ENCODE measurements around the gene SREBF2. TPM values are rescaled to one million over a fixed set of nuclear protein-coding genes. Genes with fewer than 3 reads are reported as not detected.

The SREBF2 gene
- total RNA-seq, 1 experiment from 2014 or later, result 129 TPM

- DNase-seq (ENCODE audit: low read depth, low spot score) (no peak), ATAC-seq (no peak)
- no peak overlapping the region for H2AFZ ChIP-seq (ENCODE audit: low read depth, low read length, poor library complexity, severe bottlenecking)
- intact Hi-C loops (cut with micrococcal nuclease), result no loop called here
- no peak overlapping the region for H3K9ac ChIP-seq (ENCODE audit: low read length)
- H3K9me3 ChIP-seq (ENCODE audit: control insufficient read depth in 1 of 2, insufficient read depth in 1 of 2, low read depth in 1 of 2, low read length in 2 of 2), result no peaks in the 10 kb centered on the region
- H3K4me1 ChIP-seq (ENCODE audit: control insufficient read depth in 1 of 2, insufficient read depth in 2 of 2, low read length in 2 of 2), result no peaks in the 10 kb centered on the region; a peak in 1 of 4 replicates
- H4K20me1 ChIP-seq (ENCODE audit: insufficient read depth), result no peaks in the 10 kb centered on the region
- H3K79me2 ChIP-seq (ENCODE audit: insufficient read depth, low read length), result no peaks in the 10 kb centered on the region
- POLR2A ChIA-PET, result no interaction called here
- CTCF ChIA-PET, result no interaction called here
- no peak for TF ChIP-seq ATF3 (IDR thresholded peaks at IDR 0.05)
- no peak for TF ChIP-seq ZFX (IDR thresholded peaks at IDR 0.05)
- TF ChIP-seq MAX (IDR thresholded peaks at IDR 0.05), result no peak
- TF ChIP-seq CTCF (IDR thresholded peaks at IDR 0.05 in 2 of 3, conservative IDR thresholded peaks at IDR 0.05 in 1 of 3; ENCODE audit: borderline replicate concordance in 1 of 3, insufficient read depth in 1 of 3, low read depth in 2 of 3, low read length in 2 of 3), result no peak
- TF ChIP-seq SIN3A (IDR thresholded peaks at IDR 0.05; ENCODE audit: low read depth), result no peak
- no peak for TF ChIP-seq EGR1 (IDR thresholded peaks at IDR 0.05; ENCODE audit: low read depth)
- no peak for TF ChIP-seq ZBTB33 (IDR thresholded peaks at IDR 0.05; ENCODE audit: extremely low read depth, insufficient replicate concordance, low read length)
- no peak for TF ChIP-seq EZH2 (IDR thresholded peaks at IDR 0.05)
- no peak for TF ChIP-seq JUND (IDR thresholded peaks at IDR 0.05)
- TF ChIP-seq YY1 (IDR thresholded peaks at IDR 0.05; ENCODE audit: extremely low read depth, insufficient replicate concordance, low read depth, low read length), result no peak
- no peak for TF ChIP-seq EZH2phosphoT487 (IDR thresholded peaks at IDR 0.05; ENCODE audit: borderline replicate concordance)
- H3K27ac ChIP-seq (ENCODE audit: low read depth, low read length), result no peak overlapping the region
- H3K36me3 ChIP-seq (ENCODE audit: control insufficient read depth in 1 of 2, insufficient read depth in 2 of 2, low read length in 2 of 2), result peaks cover 10 to 12% of the 10 kb centered on the region in 2 experiments; a peak in 3 of 4 replicates
- no peaks in the 10 kb centered on the region for H3K27me3 ChIP-seq (ENCODE audit: insufficient read depth, low read length)
- BruUV-seq (replicated peaks), result no TSS peak
- no peak overlapping the region for H3K4me3 ChIP-seq (replicated peaks in 1 of 2; ENCODE audit: low read depth in 1 of 2, low read length in 2 of 2)
- RAD21 ChIA-PET (ENCODE audit: low non-redundant PET in 1 of 2, low total read pairs in 2 of 2, uncharacterized antibody in 2 of 2, unreplicated experiment in 2 of 2), result no interaction called here
- H3K4me2 ChIP-seq (ENCODE audit: low read length), result no peak overlapping the region
- H3K9me2 ChIP-seq (ENCODE audit: insufficient read depth), result no peaks in the 10 kb centered on the region
Measured at GRCh38 chr22:41904450-41905410, 71.8 kb downstream of the SREBF2 start.
